SK-N-SH treated with all-trans-retinoic acid at 6 μM for 48 hours (cell line): Measurements from ENCODE around the gene PROZ.

Source experiments
- ATAC-seq: fragments of 200-7000 bp; cut with Tn5 transposase; 3 replicates; pipeline ENCODE4 v1.9.1; 2020; ENCODE audit warnings: mild to moderate bottlenecking, moderate library complexity
- BACH2 ChIP-seq: fragments of 250-450 bp; sonication (Bioruptor Pico); IDR thresholded peaks from 2 replicates; pipeline ENCODE4 v1.9.0; 2021; ENCODE audit warnings: mild to moderate bottlenecking, borderline replicate concordance
- CREB5 ChIP-seq: fragments of 250-450 bp; sonication (Bioruptor Pico); IDR thresholded peaks from 2 replicates; pipeline ENCODE4 v1.5.1; 2020; ENCODE audit warnings: low read depth, mild to moderate bottlenecking, moderate library complexity
- CSDC2 ChIP-seq: fragments of 250-450 bp; sonication (Bioruptor Pico); IDR thresholded peaks from 2 replicates; pipeline ENCODE4 v1.5.0; 2020; ENCODE audit warnings: mild to moderate bottlenecking, moderate library complexity
- CSRNP3 ChIP-seq: fragments of 250-450 bp; sonication (Bioruptor Pico); IDR thresholded peaks from 2 replicates; pipeline ENCODE4 v1.5.1; 2021; ENCODE audit warnings: mild to moderate bottlenecking, moderate library complexity
- ESRRG ChIP-seq: fragments of 250-450 bp; sonication (Bioruptor Pico); IDR thresholded peaks from 2 replicates; pipeline ENCODE4 v1.6.1; 2021; ENCODE audit warnings: mild to moderate bottlenecking
- GLIS3 ChIP-seq: fragments of 250-450 bp; sonication (Bioruptor Pico); IDR thresholded peaks from 2 replicates; pipeline ENCODE4 v1.5.0; 2020; ENCODE audit warnings: mild to moderate bottlenecking, moderate library complexity
- ISL1 ChIP-seq: fragments of 250-450 bp; sonication (Bioruptor Pico); IDR thresholded peaks from 2 replicates; pipeline ENCODE4 v2.1.2; 2022; ENCODE audit warnings: mild to moderate bottlenecking, moderate library complexity
- OSR1 ChIP-seq: fragments of 250-450 bp; sonication (Bioruptor Pico); IDR thresholded peaks from 2 replicates; pipeline ENCODE4 v1.8.0; 2022; ENCODE audit warnings: moderate library complexity, mild to moderate bottlenecking, inconsistent platforms
- PATZ1 ChIP-seq: fragments of 250-450 bp; sonication (Bioruptor Pico); IDR thresholded peaks from 2 replicates; pipeline ENCODE4 v1.8.0; 2020; ENCODE audit warnings: mild to moderate bottlenecking, moderate library complexity, borderline replicate concordance
- POU6F1 ChIP-seq: fragments of 250-450 bp; sonication (Bioruptor Pico); IDR thresholded peaks from 2 replicates; pipeline ENCODE4 v1.8.0; 2021; ENCODE audit warnings: low read depth, mild to moderate bottlenecking, moderate library complexity, borderline replicate concordance
- PPARA ChIP-seq: fragments of 250-450 bp; sonication (Bioruptor Pico); IDR thresholded peaks from 2 replicates; pipeline ENCODE4 v1.5.0; 2020; ENCODE audit warnings: mild to moderate bottlenecking, borderline replicate concordance
- SNAI2 ChIP-seq: fragments of 250-450 bp; sonication (Bioruptor Pico); IDR thresholded peaks from 2 replicates; pipeline ENCODE4 v1.5.0; 2020; ENCODE audit warnings: mild to moderate bottlenecking, moderate library complexity
- TCF4 ChIP-seq: fragments of 250-450 bp; sonication (Bioruptor Pico); IDR thresholded peaks from 2 replicates; pipeline ENCODE4 v1.8.0; 2021; ENCODE audit warnings: mild to moderate bottlenecking, moderate library complexity, borderline replicate concordance
- TSHZ2 ChIP-seq: fragments of 250-450 bp; sonication (Bioruptor Pico); IDR thresholded peaks from 2 replicates; pipeline ENCODE4 v1.5.0; 2020; ENCODE audit warnings: mild to moderate bottlenecking, moderate library complexity
- ZC3H10 ChIP-seq: fragments of 250-450 bp; sonication (Bioruptor Pico); IDR thresholded peaks from 2 replicates; pipeline ENCODE4 v1.5.1; 2021; ENCODE audit warnings: mild to moderate bottlenecking, moderate library complexity
- ZFP30 ChIP-seq: fragments of 450-650 bp; formaldehyde crosslinking; IDR thresholded peaks from 2 replicates; pipeline ENCODE4 v1.5.0; 2022; ENCODE audit warnings: mild to moderate bottlenecking, moderate library complexity
- ZNF565 ChIP-seq: fragments of 450-650 bp; formaldehyde crosslinking; conservative IDR thresholded peaks from 2 replicates; pipeline ENCODE4 v1.5.0; 2020; ENCODE audit warnings: low read depth, mild to moderate bottlenecking, moderate library complexity
- ZNF70 ChIP-seq: fragments of 450-650 bp; formaldehyde crosslinking; IDR thresholded peaks from 2 replicates; pipeline ENCODE4 v1.5.0; 2020; ENCODE audit warnings: mild to moderate bottlenecking, moderate library complexity
- ZNF8 ChIP-seq: fragments of 450-650 bp; formaldehyde crosslinking; IDR thresholded peaks from 2 replicates; pipeline ENCODE4 v1.5.0; 2020; ENCODE audit warnings: mild to moderate bottlenecking, moderate library complexity

The PROZ gene

GRCh38 chr13:113138792-113139551 lies 19.5 kb upstream of the PROZ start:
- TF ChIP-seq CSDC2 (CRISPR knock-in tag) (no peak), ZNF8 (CRISPR knock-in tag) (no peak), BACH2 (CRISPR knock-in tag) (no peak), CSRNP3 (CRISPR knock-in tag) (no peak), OSR1 (CRISPR knock-in tag) (no peak), GLIS3 (CRISPR knock-in tag) (no peak), ZNF70 (CRISPR knock-in tag) (no peak), PATZ1 (CRISPR knock-in tag) (no peak), PPARA (CRISPR knock-in tag) (no peak), ZFP30 (CRISPR knock-in tag) (no peak), ZC3H10 (CRISPR knock-in tag) (no peak), POU6F1 (CRISPR knock-in tag) (no peak), ZNF565 (no peak)
- no peak for ATAC-seq

GRCh38 chr13:113139577-113139976 lies 18.9 kb upstream of the PROZ start:
- TF ChIP-seq ISL1 (CRISPR knock-in tag), result no peak
- no peak for TF ChIP-seq OSR1 (CRISPR knock-in tag)
- no peak for TF ChIP-seq BACH2 (CRISPR knock-in tag)
- no peak for TF ChIP-seq ZNF70 (CRISPR knock-in tag)
- no peak for TF ChIP-seq CREB5
- TF ChIP-seq SNAI2 (CRISPR knock-in tag), result no peak
- no peak for TF ChIP-seq GLIS3 (CRISPR knock-in tag)
- TF ChIP-seq CSDC2 (CRISPR knock-in tag), result no peak
- TF ChIP-seq PATZ1 (CRISPR knock-in tag), result no peak
- TF ChIP-seq ESRRG, result no peak
- no peak for TF ChIP-seq POU6F1 (CRISPR knock-in tag)
- ATAC-seq, result no peak

GRCh38 chr13:113140677-113141600 lies 17.5 kb upstream of the PROZ start:
- ATAC-seq, result no peak
- TF ChIP-seq ZFP30 (CRISPR knock-in tag), result no peak
- TF ChIP-seq OSR1 (CRISPR knock-in tag), result no peak
- TF ChIP-seq ZNF8 (CRISPR knock-in tag), result no peak
- no peak for TF ChIP-seq CSRNP3 (CRISPR knock-in tag)
- TF ChIP-seq TCF4 (CRISPR knock-in tag), result no peak
- TF ChIP-seq GLIS3 (CRISPR knock-in tag), result no peak
- no peak for TF ChIP-seq ISL1 (CRISPR knock-in tag)
- no peak for TF ChIP-seq TSHZ2 (CRISPR knock-in tag)
